ENCODE data around the gene GPAT3.

DNA sequence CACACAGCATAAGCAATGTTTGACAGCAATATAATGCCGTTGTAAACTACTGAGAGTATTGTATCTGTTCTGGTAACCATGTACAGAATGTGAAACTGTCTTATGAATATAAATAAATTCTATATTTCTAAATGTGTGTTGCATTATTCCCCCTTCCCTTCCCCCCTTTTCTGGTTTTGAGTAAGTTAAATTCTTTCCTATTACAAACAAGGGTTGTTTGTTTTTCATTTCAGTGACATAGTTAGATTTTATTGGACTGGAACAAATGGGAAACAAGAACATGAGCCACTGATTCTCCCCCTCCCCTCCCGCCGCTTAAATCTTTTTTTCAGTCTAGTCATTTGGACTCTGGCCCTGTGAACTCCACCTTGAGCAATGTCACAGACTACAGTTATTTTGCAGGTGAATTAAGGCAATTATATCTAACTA is 69.8 kb downstream of the GPAT3 start:
- TF ChIP-seq POLR2A (IDR thresholded peaks at IDR 0.05): no peak
- TF ChIP-seq, protein P1, sequence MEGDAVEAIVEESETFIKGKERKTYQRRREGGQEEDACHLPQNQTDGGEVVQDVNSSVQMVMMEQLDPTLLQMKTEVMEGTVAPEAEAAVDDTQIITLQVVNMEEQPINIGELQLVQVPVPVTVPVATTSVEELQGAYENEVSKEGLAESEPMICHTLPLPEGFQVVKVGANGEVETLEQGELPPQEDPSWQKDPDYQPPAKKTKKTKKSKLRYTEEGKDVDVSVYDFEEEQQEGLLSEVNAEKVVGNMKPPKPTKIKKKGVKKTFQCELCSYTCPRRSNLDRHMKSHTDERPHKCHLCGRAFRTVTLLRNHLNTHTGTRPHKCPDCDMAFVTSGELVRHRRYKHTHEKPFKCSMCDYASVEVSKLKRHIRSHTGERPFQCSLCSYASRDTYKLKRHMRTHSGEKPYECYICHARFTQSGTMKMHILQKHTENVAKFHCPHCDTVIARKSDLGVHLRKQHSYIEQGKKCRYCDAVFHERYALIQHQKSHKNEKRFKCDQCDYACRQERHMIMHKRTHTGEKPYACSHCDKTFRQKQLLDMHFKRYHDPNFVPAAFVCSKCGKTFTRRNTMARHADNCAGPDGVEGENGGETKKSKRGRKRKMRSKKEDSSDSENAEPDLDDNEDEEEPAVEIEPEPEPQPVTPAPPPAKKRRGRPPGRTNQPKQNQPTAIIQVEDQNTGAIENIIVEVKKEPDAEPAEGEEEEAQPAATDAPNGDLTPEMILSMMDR (IDR thresholded peaks at IDR 0.05): no peak

Data from testis (tissue), 2 donors.